ENCODE results near the gene GTF3C1. TPM values are rescaled to one million over a fixed set of nuclear protein-coding genes. Genes with fewer than 3 reads are reported as not detected.

The GTF3C1 gene
- total RNA-seq, 6 donors from 2014 or later, result 58.3 to 138 (median 73.3) TPM

DNA sequence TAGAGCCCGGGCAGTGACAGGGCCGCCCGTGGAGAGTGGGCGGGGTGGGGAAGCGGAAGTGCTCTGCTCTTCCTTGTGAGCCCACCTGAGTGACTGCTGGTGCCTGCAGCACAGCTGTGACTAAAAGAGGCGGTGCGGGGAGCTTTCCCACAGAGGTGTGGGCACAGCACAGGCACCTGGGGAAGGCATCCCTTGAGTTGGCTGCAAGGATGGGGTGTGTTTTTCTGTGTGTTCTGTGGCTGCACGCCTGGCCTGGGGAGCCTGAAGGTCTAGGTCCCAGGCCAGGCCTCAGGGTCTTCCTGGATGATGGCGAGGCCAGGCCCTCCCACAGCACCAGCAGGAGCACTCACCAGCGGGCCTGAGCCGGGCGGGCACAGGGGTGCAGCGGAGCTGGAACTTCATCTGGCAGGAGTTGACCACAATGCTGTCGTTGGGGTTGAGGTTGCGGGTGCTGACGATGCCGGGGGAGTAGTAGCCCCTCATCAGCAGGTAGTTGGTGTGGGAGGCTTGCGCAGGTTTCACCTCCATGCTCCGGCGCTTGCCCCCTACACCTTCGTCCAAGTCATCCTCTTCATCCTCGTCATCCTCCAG, 80.7 kb downstream of the GTF3C1 start:
- Histone ChIP-seq H3K9me3 (no peaks in the 10 kb centered on the region), H3K4me3 (no peak overlapping the region), H3K27me3 (no peaks in the 10 kb centered on the region), H3K27ac (peak overlapping the region; percentile 33 to 67 (median 60)), H3K36me3 (peaks cover 37 to 100% (median 87%) of the 10 kb centered on the region in 4 donors), H3K4me1 (peaks cover 0 to 21% (median 15%) of the 10 kb centered on the region in 4 donors)
- TF ChIP-seq POLR2A (IDR thresholded peaks at IDR 0.05), result no peak
- TF ChIP-seq EP300 (IDR thresholded peaks at IDR 0.05), result no peak
- no peak for TF ChIP-seq POLR2AphosphoS5 (IDR thresholded peaks at IDR 0.05)
- TF ChIP-seq, protein P1, sequence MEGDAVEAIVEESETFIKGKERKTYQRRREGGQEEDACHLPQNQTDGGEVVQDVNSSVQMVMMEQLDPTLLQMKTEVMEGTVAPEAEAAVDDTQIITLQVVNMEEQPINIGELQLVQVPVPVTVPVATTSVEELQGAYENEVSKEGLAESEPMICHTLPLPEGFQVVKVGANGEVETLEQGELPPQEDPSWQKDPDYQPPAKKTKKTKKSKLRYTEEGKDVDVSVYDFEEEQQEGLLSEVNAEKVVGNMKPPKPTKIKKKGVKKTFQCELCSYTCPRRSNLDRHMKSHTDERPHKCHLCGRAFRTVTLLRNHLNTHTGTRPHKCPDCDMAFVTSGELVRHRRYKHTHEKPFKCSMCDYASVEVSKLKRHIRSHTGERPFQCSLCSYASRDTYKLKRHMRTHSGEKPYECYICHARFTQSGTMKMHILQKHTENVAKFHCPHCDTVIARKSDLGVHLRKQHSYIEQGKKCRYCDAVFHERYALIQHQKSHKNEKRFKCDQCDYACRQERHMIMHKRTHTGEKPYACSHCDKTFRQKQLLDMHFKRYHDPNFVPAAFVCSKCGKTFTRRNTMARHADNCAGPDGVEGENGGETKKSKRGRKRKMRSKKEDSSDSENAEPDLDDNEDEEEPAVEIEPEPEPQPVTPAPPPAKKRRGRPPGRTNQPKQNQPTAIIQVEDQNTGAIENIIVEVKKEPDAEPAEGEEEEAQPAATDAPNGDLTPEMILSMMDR (IDR thresholded peaks at IDR 0.05), result no peak
- DNase-seq, result peak in 1 of 2 donors; percentile 75
- no peak for ATAC-seq (ENCODE audit: low FRiP score in 2 of 2)
- WGBS, 2 donors, result 93 to 96% methylated on average over 14 to 22 of the region's 22 CpGs

DNA sequence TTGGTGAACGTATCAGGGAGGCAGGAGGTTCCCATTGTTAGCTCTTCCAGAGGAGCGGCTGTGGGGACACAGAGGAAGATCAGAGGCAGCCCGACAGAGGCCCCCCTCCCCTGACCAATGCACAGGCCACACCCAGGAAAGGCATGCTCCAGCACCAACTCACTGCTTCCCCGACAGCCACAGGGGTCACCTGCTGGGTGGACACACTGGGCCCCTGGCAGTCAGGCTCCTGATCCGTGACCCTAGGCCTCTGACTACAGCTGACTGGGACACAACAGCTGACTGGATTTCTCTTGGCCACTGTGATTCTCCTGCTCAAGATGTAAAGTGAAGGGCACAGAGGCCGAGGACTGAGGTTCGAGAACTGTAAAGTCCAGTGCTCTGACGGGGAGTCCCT, 84.2 kb downstream of the GTF3C1 start:
- Histone ChIP-seq H3K9me3 (no peaks in the 10 kb centered on the region), H3K36me3 (peaks cover 35 to 100% (median 90%) of the 10 kb centered on the region in 4 donors), H3K4me3 (no peak overlapping the region), H3K27me3 (no peaks in the 10 kb centered on the region), H3K27ac (no peak overlapping the region), H3K4me1 (peaks cover 2 to 9% (median 7%) of the 10 kb centered on the region in 4 donors)
- TF ChIP-seq POLR2AphosphoS5 (IDR thresholded peaks at IDR 0.05) (no peak), POLR2A (IDR thresholded peaks at IDR 0.05) (no peak), EP300 (IDR thresholded peaks at IDR 0.05) (no peak)
- TF ChIP-seq, protein P1 (IDR thresholded peaks at IDR 0.05), result no peak
- DNase-seq (no peak), ATAC-seq (ENCODE audit: low FRiP score in 2 of 2) (no peak)
- WGBS, 2 donors, result 74 to 82% methylated on average over 5 to 7 of the region's 8 CpGs

DNA sequence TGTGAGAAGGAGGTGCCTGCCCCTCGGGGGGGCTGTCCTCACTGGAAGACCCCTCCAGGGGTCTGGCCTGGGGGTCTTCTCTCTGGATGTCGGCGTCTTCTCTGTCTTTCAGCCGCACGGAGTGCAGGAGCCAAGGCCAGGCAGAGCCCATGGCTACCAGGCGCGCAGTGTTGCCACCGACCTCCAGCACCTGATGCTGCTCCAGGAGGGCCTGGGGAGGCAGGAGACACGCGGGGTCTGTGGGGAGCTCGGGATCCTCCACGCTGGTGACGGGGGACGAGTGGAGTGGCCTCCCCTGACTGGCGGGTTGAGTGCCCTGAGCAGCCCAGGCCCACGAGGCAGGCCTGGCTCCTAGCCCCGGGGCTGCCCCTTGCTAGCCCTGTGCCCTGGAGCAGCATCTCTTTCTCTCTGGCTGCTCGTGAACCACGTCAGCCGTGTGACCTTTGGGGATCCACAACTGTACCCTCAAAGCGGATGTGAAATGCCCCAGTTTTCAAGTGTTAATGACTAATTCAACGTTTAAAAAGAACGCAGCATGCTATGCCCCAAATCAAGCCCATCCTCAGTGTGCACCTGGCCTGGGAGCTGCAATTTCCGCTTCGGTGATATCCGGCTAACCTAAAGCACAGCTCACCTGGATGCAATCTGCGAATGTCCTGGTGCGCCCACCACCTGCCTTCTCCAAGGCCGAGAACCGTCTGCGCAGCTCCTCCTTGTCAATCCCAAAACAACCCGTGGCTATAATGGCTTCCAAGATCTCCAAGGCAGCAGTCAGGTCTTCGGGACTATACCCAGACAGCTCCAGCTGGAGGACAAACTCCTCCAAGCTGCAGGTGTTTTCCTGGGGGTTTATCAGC, 84.9 kb downstream of the GTF3C1 start:
- Histone ChIP-seq H3K27me3 (no peaks in the 10 kb centered on the region), H3K4me3 (no peak overlapping the region), H3K4me1 (peaks cover 0 to 6% (median 2%) of the 10 kb centered on the region in 4 donors), H3K9me3 (no peaks in the 10 kb centered on the region), H3K27ac (peak overlapping the region in 1 of 4 donors; percentile 45), H3K36me3 (peaks cover 35 to 100% (median 88%) of the 10 kb centered on the region in 4 donors)
- ATAC-seq (ENCODE audit: low FRiP score in 2 of 2) (no peak), DNase-seq (peak in 1 of 2 donors; percentile 72)
- no peak for TF ChIP-seq POLR2A (IDR thresholded peaks at IDR 0.05)
- no peak for TF ChIP-seq EP300 (IDR thresholded peaks at IDR 0.05)
- TF ChIP-seq, protein P1 (IDR thresholded peaks at IDR 0.05), result no peak
- 92 to 93% methylated on average over 18 to 31 of the region's 33 CpGs for WGBS, 2 donors

- Histone ChIP-seq H3K4me1 (peaks cover 0 to 6% (median 0%) of the 10 kb centered on the region in 4 donors), H3K9me3 (no peaks in the 10 kb centered on the region), H3K36me3 (peaks cover 26 to 100% (median 80%) of the 10 kb centered on the region in 4 donors), H3K27ac (peak overlapping the region in 2 of 4 donors; percentile 23 to 45), H3K4me3 (no peak overlapping the region), H3K27me3 (no peaks in the 10 kb centered on the region)
- DNase-seq, result no peak
- no peak for ATAC-seq (ENCODE audit: low FRiP score in 2 of 2)
- WGBS, 2 donors, result 84 to 87% methylated on average over 23 to 30 of the region's 32 CpGs
- TF ChIP-seq POLR2AphosphoS5 (IDR thresholded peaks at IDR 0.05), result no peak
- TF ChIP-seq EP300 (IDR thresholded peaks at IDR 0.05), result no peak
- TF ChIP-seq POLR2A (IDR thresholded peaks at IDR 0.05), result no peak
- TF ChIP-seq, protein P1 (IDR thresholded peaks at IDR 0.05), result no peak
Observed at GRCh38 chr16:27463741-27464591, 85.7 kb downstream of the GTF3C1 start.
